ENCODE results near the gene CREB3L2. TPM values are rescaled to one million over a fixed set of nuclear protein-coding genes. Genes with fewer than 3 reads are reported as not detected.
A peak's percentile ranks its signal among the peaks of the same experiment; 100 is the strongest.
"Not testable (repeated sequence)": the region's sequence is repeated elsewhere in the genome, so short reads cannot be mapped to it uniquely, and the experiment has no call there.

CREB3L2 gene
- total RNA-seq, 1 donor from 2014 or later = 12.5 TPM

DNA sequence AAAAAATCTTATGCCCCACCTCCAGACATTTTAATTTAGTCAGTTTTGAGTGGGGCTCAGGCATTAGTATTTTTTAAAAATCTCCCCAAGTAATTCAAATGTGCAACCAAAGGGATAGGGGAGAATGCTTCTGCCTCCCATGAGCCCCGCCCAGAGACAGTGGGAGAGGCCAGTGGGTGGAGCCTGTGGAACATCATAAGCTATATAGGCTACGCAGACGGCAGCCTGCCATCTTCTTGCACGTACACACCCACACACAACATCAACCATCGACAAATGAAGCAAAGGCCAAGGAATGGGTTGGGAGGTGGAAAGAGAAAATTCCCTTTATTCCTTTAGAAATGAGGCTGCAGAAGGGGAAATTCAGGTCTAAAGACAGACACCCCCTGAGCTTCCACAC lies 25.2 kb downstream of the CREB3L2 start:
- H3K36me3 ChIP-seq (ENCODE audit: control insufficient read depth in 3 of 3, insufficient read depth in 3 of 3, low read length in 3 of 3) = no peaks in the 10 kb centered on the region
- H3K27ac ChIP-seq (ENCODE audit: low read depth, low read length) = peak overlapping the region; percentile 20
- no peaks in the 10 kb centered on the region for H3K27me3 ChIP-seq (ENCODE audit: control insufficient read depth in 3 of 3, insufficient read depth in 3 of 3, low read length in 3 of 3)
- H3K9ac ChIP-seq (ENCODE audit: low read depth in 1 of 3, low read length in 3 of 3) = no peak overlapping the region
- H3K4me1 ChIP-seq (ENCODE audit: control insufficient read depth in 3 of 3, insufficient read depth in 3 of 3, low read length in 3 of 3) = peaks cover 18 to 45% (median 29%) of the 10 kb centered on the region in 3 donors
- no peaks in the 10 kb centered on the region for H3K9me3 ChIP-seq (ENCODE audit: control insufficient read depth in 3 of 3, low read length in 3 of 3)
- no peak overlapping the region for H3K4me3 ChIP-seq (ENCODE audit: low read length in 3 of 3)

DNA sequence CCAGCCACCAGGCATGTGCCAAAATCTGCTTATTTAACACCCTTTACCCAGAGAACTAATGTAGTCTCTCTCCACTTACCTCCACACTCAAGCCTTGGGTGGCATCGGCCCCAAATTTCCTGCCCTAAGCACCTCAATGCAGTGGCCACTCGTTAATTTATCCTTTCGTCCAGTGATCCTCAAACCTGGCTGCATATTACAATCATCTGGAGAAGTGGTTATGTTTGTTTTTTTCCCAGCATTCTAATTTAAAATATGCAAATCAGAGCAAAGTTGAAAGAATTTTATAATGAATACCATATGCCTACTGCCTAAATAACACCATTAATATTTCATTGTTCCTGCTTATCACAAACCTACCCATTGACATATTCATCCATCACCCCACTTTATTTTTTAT lies 25.7 kb downstream of the CREB3L2 start:
- Histone ChIP-seq H3K4me1 (ENCODE audit: control insufficient read depth in 3 of 3, insufficient read depth in 3 of 3, low read length in 3 of 3) (peaks cover 14 to 40% (median 28%) of the 10 kb centered on the region in 3 donors), H3K27me3 (ENCODE audit: control insufficient read depth in 3 of 3, insufficient read depth in 3 of 3, low read length in 3 of 3) (no peaks in the 10 kb centered on the region), H3K4me3 (ENCODE audit: low read length in 3 of 3) (no peak overlapping the region), H3K9ac (ENCODE audit: low read depth in 1 of 3, low read length in 3 of 3) (peak overlapping the region in 1 of 3 donors; percentile 10), H3K27ac (ENCODE audit: low read depth, low read length) (peak overlapping the region; percentile 42), H3K36me3 (ENCODE audit: control insufficient read depth in 3 of 3, insufficient read depth in 3 of 3, low read length in 3 of 3) (no peaks in the 10 kb centered on the region), H3K9me3 (ENCODE audit: control insufficient read depth in 3 of 3, low read length in 3 of 3) (no peaks in the 10 kb centered on the region)

DNA sequence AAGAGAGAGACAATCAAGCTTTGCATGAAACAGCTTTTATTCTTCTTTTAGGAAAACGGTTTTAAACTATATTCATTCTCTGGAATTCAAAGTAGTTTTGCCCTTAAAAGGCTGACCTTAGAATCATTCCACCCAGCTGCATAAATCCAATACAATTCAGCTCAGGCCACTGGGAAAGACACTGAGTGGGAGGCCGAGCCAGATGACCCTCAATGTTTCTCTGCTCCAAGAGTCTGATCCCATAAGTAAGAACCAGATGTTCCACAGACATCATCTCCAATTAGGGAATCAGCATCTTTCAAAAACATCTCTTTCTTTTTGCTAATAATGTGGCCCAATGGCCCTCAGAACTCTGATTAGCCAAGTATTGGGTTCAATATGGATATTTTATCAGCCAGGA lies 26.1 kb downstream of the CREB3L2 start:
- no peaks in the 10 kb centered on the region for H3K36me3 ChIP-seq (ENCODE audit: control insufficient read depth in 3 of 3, insufficient read depth in 3 of 3, low read length in 3 of 3)
- peak overlapping the region; percentile 42 for H3K27ac ChIP-seq (ENCODE audit: low read depth, low read length)
- no peaks in the 10 kb centered on the region for H3K27me3 ChIP-seq (ENCODE audit: control insufficient read depth in 3 of 3, insufficient read depth in 3 of 3, low read length in 3 of 3)
- no peaks in the 10 kb centered on the region for H3K9me3 ChIP-seq (ENCODE audit: control insufficient read depth in 3 of 3, low read length in 3 of 3)
- H3K9ac ChIP-seq (ENCODE audit: low read depth in 1 of 3, low read length in 3 of 3) = peak overlapping the region in 1 of 3 donors; percentile 10
- no peak overlapping the region for H3K4me3 ChIP-seq (ENCODE audit: low read length in 3 of 3)
- peaks cover 15 to 37% (median 24%) of the 10 kb centered on the region in 3 donors for H3K4me1 ChIP-seq (ENCODE audit: control insufficient read depth in 3 of 3, insufficient read depth in 3 of 3, low read length in 3 of 3)

DNA sequence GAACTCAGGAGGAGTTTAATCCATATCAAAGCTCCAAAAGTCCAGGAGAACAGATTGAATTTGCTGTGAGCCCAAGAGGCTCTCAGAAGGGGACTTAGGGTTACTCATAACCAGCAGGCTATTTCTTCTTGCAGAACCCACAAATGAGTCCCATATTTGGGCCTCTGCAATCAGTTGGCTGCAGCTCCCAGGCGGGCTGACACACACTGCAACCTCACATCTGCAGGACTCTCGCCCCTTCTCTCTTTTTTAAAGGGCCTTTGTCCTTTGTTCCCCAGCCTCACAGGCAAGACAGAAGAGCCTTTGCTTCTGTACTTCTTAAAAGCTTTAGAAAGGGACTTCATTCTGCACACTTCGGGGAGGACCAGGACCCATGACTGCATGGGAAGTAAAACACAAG lies 26.7 kb downstream of the CREB3L2 start:
- Histone ChIP-seq H3K4me1 (ENCODE audit: control insufficient read depth in 3 of 3, insufficient read depth in 3 of 3, low read length in 3 of 3) (peaks cover 17 to 37% (median 24%) of the 10 kb centered on the region in 3 donors), H3K9ac (ENCODE audit: low read depth in 1 of 3, low read length in 3 of 3) (no peak overlapping the region), H3K27me3 (ENCODE audit: control insufficient read depth in 3 of 3, insufficient read depth in 3 of 3, low read length in 3 of 3) (no peaks in the 10 kb centered on the region), H3K9me3 (ENCODE audit: control insufficient read depth in 3 of 3, low read length in 3 of 3) (no peaks in the 10 kb centered on the region), H3K36me3 (ENCODE audit: control insufficient read depth in 3 of 3, insufficient read depth in 3 of 3, low read length in 3 of 3) (no peaks in the 10 kb centered on the region), H3K4me3 (ENCODE audit: low read length in 3 of 3) (no peak overlapping the region), H3K27ac (ENCODE audit: low read depth, low read length) (peak overlapping the region; percentile 65)

DNA sequence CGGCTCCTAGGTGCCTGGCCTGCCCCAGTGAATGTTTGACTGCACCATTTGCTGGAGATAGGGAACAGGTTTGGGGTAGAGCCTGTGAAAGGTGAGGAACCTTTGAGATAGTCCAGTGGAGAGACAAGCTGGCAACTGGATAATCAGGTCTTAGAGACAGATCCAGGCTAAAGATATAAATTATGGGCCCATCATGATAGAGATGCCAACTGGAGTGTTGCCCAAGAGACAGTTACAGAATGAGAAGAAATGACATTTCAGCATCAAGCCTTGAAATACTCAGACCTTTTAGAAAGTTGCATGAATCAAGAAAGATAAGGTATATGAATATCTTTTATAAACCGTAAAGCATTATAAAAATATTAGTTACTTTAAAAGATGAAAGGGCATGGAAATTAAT lies 27.1 kb downstream of the CREB3L2 start:
- no peaks in the 10 kb centered on the region for H3K9me3 ChIP-seq (ENCODE audit: control insufficient read depth in 3 of 3, low read length in 3 of 3)
- H3K36me3 ChIP-seq (ENCODE audit: control insufficient read depth in 3 of 3, insufficient read depth in 3 of 3, low read length in 3 of 3) = no peaks in the 10 kb centered on the region
- peak overlapping the region; percentile 65 for H3K27ac ChIP-seq (ENCODE audit: low read depth, low read length)
- H3K9ac ChIP-seq (ENCODE audit: low read depth in 1 of 3, low read length in 3 of 3) = no peak overlapping the region
- H3K27me3 ChIP-seq (ENCODE audit: control insufficient read depth in 3 of 3, insufficient read depth in 3 of 3, low read length in 3 of 3) = no peaks in the 10 kb centered on the region
- H3K4me3 ChIP-seq (ENCODE audit: low read length in 3 of 3) = no peak overlapping the region
- H3K4me1 ChIP-seq (ENCODE audit: control insufficient read depth in 3 of 3, insufficient read depth in 3 of 3, low read length in 3 of 3) = peaks cover 17 to 38% (median 23%) of the 10 kb centered on the region in 3 donors

DNA sequence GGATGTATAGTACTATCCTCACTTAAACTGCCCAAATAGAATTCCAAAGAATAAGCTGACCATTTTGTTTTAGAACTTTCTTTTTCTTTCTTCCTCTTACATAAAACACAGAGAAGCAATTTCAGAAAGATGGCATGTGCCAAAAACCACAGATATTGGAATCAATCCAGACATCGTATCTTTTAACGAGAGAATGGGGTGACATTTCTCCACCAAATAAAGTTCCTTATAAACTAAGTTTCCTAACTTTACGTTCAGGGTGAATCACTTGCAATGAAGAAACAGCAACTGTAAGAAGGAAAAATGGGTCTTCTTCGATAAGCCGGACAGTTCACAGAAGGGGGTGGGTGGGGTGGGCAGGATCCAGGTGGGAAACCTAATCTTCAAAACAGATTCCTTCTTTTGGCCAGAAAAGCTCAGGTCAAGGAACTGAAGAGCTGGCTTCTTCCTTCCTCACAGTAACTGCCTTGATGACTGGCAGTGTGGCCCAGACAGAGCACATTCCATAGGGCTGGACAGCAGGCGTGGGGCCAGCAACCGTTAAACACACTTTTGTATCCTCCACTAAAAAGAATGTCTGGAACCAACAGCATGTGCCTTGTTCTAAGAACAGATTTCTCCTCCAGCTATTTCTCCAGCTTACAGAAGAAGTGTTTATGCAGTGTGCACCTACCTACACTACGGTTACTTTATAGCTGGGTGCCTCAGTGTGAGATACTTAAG lies 31.5 kb downstream of the CREB3L2 start:
- Histone ChIP-seq H3K36me3 (ENCODE audit: control insufficient read depth in 3 of 3, insufficient read depth in 3 of 3, low read length in 3 of 3) (no peaks in the 10 kb centered on the region), H3K27ac (ENCODE audit: low read depth, low read length) (no peak overlapping the region), H3K4me1 (ENCODE audit: control insufficient read depth in 3 of 3, insufficient read depth in 3 of 3, low read length in 3 of 3) (peaks cover 9 to 28% (median 16%) of the 10 kb centered on the region in 3 donors), H3K9me3 (ENCODE audit: control insufficient read depth in 3 of 3, low read length in 3 of 3) (no peaks in the 10 kb centered on the region), H3K4me3 (ENCODE audit: low read length in 3 of 3) (no peak overlapping the region), H3K27me3 (ENCODE audit: control insufficient read depth in 3 of 3, insufficient read depth in 3 of 3, low read length in 3 of 3) (no peaks in the 10 kb centered on the region), H3K9ac (ENCODE audit: low read depth in 1 of 3, low read length in 3 of 3) (no peak overlapping the region)

DNA sequence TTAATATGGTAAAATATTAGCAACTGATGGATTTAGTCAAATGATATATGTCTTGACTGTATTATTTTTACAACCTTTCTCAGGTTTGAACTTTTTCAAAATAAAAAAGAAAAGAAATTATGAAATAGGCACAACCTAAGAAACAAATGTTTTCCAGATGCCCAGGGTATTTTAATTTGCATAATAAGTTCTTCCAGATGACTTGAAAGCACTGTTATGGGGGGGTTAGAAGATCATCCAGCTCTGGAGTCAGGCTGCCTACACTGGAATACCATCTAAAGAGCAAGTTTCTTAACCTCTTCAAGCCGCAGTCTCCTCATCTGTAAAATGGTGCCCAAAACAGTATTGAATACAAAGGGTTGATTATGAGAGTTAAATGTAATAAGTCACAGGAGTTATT lies 32.1 kb downstream of the CREB3L2 start:
- peak overlapping the region in 1 of 3 donors; percentile 16 for H3K9ac ChIP-seq (ENCODE audit: low read depth in 1 of 3, low read length in 3 of 3)
- no peaks in the 10 kb centered on the region for H3K27me3 ChIP-seq (ENCODE audit: control insufficient read depth in 3 of 3, insufficient read depth in 3 of 3, low read length in 3 of 3)
- H3K27ac ChIP-seq (ENCODE audit: low read depth, low read length) = no peak overlapping the region
- H3K4me3 ChIP-seq (ENCODE audit: low read length in 3 of 3) = no peak overlapping the region
- peaks cover 9 to 25% (median 13%) of the 10 kb centered on the region in 3 donors for H3K4me1 ChIP-seq (ENCODE audit: control insufficient read depth in 3 of 3, insufficient read depth in 3 of 3, low read length in 3 of 3)
- H3K36me3 ChIP-seq (ENCODE audit: control insufficient read depth in 3 of 3, insufficient read depth in 3 of 3, low read length in 3 of 3) = no peaks in the 10 kb centered on the region
- H3K9me3 ChIP-seq (ENCODE audit: control insufficient read depth in 3 of 3, low read length in 3 of 3) = no peaks in the 10 kb centered on the region

DNA sequence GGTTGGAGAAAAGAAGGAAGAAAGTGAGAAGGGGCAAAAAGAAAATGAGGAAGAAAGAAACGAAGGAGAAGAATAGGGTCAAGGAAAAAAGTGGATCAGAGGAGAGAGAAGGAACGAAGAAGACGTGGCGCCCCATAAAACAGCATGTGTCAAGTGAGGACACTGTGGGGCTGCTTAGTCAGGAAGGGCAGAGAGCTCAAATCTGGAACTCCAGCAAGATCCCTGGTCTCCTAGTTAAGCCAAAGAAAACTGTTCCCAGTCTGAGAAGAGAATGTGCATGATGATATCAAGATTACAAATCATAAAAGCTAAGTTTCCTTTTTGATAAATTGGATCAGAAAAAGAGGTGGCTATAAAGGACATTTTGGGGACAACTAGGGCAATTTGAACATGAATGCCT lies 33.0 kb downstream of the CREB3L2 start:
- peaks cover 6 to 21% (median 13%) of the 10 kb centered on the region in 3 donors for H3K4me1 ChIP-seq (ENCODE audit: control insufficient read depth in 3 of 3, insufficient read depth in 3 of 3, low read length in 3 of 3)
- H3K27ac ChIP-seq (ENCODE audit: low read depth, low read length) = no peak overlapping the region
- H3K36me3 ChIP-seq (ENCODE audit: control insufficient read depth in 3 of 3, insufficient read depth in 3 of 3, low read length in 3 of 3) = no peaks in the 10 kb centered on the region
- no peaks in the 10 kb centered on the region for H3K27me3 ChIP-seq (ENCODE audit: control insufficient read depth in 3 of 3, insufficient read depth in 3 of 3, low read length in 3 of 3)
- no peaks in the 10 kb centered on the region for H3K9me3 ChIP-seq (ENCODE audit: control insufficient read depth in 3 of 3, low read length in 3 of 3)
- no peak overlapping the region for H3K9ac ChIP-seq (ENCODE audit: low read depth in 1 of 3, low read length in 3 of 3)
- H3K4me3 ChIP-seq (ENCODE audit: low read length in 3 of 3) = no peak overlapping the region

DNA sequence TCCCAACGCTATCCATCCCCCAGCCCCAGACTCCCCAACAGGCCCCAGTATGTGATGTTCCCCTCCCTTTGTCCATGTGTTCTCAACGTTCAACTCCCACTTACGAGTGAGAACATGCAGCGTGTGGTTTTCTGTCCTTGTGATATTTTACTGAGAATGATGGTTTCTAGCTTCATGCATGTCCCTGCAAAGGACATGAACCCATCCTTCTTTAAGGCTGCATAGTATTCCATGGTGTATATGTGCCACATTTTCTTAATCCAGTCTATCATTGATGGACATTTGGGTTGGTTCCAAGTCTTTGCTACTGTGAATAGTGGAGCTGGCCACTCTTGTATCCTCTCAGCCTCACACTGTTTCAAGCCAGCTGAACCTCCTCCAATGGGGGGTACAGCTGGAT lies 33.5 kb downstream of the CREB3L2 start:
- H3K36me3 ChIP-seq (ENCODE audit: control insufficient read depth in 3 of 3, insufficient read depth in 3 of 3, low read length in 3 of 3); H3K9me3 ChIP-seq (ENCODE audit: control insufficient read depth in 3 of 3, low read length in 3 of 3); H3K27ac ChIP-seq (ENCODE audit: low read depth, low read length); H3K27me3 ChIP-seq (ENCODE audit: control insufficient read depth in 3 of 3, insufficient read depth in 3 of 3, low read length in 3 of 3); H3K4me3 ChIP-seq (ENCODE audit: low read length in 3 of 3); H3K9ac ChIP-seq (ENCODE audit: low read depth in 1 of 3, low read length in 3 of 3): not testable (repeated sequence)
- peaks cover 6 to 18% (median 13%) of the 10 kb centered on the region in 3 donors for H3K4me1 ChIP-seq (ENCODE audit: control insufficient read depth in 3 of 3, insufficient read depth in 3 of 3, low read length in 3 of 3)

DNA sequence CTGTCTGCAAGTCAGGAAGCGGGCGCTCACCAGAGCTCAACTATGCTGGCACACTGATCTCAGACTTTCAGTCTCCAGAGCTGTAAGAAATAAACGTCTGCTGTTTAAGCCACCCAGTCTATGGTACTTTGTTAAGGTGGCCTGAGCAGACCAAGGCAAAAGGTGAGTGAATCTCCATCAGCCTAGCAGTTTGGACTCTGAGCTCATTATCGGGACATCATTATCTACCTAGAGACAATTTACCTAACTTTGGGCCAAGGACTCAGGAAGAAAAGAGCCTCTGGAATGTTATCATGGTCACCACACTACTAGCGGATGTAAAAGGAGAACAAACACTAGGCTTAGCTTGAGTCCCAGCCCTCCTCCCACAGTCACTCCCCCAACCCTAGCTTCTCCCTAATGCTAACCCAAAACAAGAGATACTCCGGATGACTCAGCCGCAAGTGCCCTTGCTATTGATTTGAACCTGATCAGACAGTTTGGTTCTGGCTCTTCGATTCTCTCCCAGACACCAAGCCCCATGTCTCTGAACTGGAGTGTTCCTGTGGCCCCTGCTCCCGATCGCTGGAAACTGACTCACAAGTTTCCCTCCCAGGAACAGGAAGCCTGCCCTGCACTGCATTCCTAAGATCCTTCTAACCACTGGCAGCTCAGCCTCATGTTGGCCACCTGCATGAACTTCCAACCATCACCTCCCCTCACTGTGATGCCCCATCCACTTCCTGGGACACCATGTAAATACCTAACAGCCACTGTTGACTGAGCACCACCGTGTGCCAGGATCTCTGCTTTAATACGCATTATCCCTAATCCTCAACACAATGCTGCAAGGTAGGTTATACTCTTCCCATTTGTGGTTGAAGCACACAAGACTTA lies 34.5 kb downstream of the CREB3L2 start:
- Histone ChIP-seq H3K9me3 (ENCODE audit: control insufficient read depth in 3 of 3, low read length in 3 of 3) (no peaks in the 10 kb centered on the region), H3K9ac (ENCODE audit: low read depth in 1 of 3, low read length in 3 of 3) (no peak overlapping the region), H3K27ac (ENCODE audit: low read depth, low read length) (no peak overlapping the region), H3K27me3 (ENCODE audit: control insufficient read depth in 3 of 3, insufficient read depth in 3 of 3, low read length in 3 of 3) (no peaks in the 10 kb centered on the region), H3K4me1 (ENCODE audit: control insufficient read depth in 3 of 3, insufficient read depth in 3 of 3, low read length in 3 of 3) (peaks cover 6 to 18% (median 13%) of the 10 kb centered on the region in 3 donors), H3K36me3 (ENCODE audit: control insufficient read depth in 3 of 3, insufficient read depth in 3 of 3, low read length in 3 of 3) (no peaks in the 10 kb centered on the region), H3K4me3 (ENCODE audit: low read length in 3 of 3) (no peak overlapping the region)
